IPS DF 6.9 (cell line): ENCODE results near the gene TMEM8B.
"Not testable (repeated sequence)": the region's sequence is repeated elsewhere in the genome, so short reads cannot be mapped to it uniquely, and the experiment has no call there.

Source experiments
- DNase-seq: peaks from one replicate; pipeline ENCODE4 v3.0.0-alpha.2; 2013; ENCODE audit warnings: low read depth, low spot score
- H3K27ac ChIP-seq: one replicate; pipeline ENCODE4 v1.5.1; 2013; ENCODE audit warnings: low read length, control low read depth
- H3K27me3 ChIP-seq: 2 replicates; pipeline ENCODE4 v1.6.1; 2013; ENCODE audit warnings: mild to moderate bottlenecking, low read length; ENCODE audit not compliant: control insufficient read depth, insufficient read depth
- H3K36me3 ChIP-seq: 2 replicates; pipeline ENCODE4 v1.6.1; 2013; ENCODE audit warnings: low read length; ENCODE audit not compliant: control insufficient read depth, insufficient read depth
- H3K4me1 ChIP-seq: 2 replicates; pipeline ENCODE4 v1.6.1; 2013; ENCODE audit warnings: low read length; ENCODE audit not compliant: control insufficient read depth, insufficient read depth
- H3K4me3 ChIP-seq: 2 replicates; pipeline ENCODE4 v1.5.1; 2013; ENCODE audit warnings: mild to moderate bottlenecking, low read length
- H3K9me3 ChIP-seq: 2 replicates; pipeline ENCODE4 v1.6.1; 2013; ENCODE audit warnings: low read length, inconsistent platforms; ENCODE audit not compliant: control insufficient read depth, insufficient read depth
- WGBS: extraction: QIAGEN DNeasy Blood & Tissue Kit; methylation state at CpG from one replicate; pipeline ENCODE4 v1.1.7; 2013; ENCODE audit warnings: mixed read lengths, missing lambda C conversion rate; ENCODE audit not compliant: insufficient read length, insufficient coverage; 5-methylcytosine and 5-hydroxymethylcytosine counted together

The TMEM8B gene

GRCh38 chr9:35891646-35892045 is 62.6 kb downstream of the TMEM8B start:
- Histone ChIP-seq H3K27me3 (no peaks in the 10 kb centered on the region), H3K4me3 (no peak overlapping the region), H3K36me3 (no peaks in the 10 kb centered on the region), H3K9me3 (no peaks in the 10 kb centered on the region), H3K4me1 (no peaks in the 10 kb centered on the region), H3K27ac (no peak overlapping the region)
- no CpG with 5 or more reads among the region's 3 CpGs for WGBS
- no peak for DNase-seq

GRCh38 chr9:35892051-35892450 is 63.0 kb downstream of the TMEM8B start:
- no CpG with 5 or more reads among the region's 1 CpG for WGBS
- Histone ChIP-seq H3K9me3 (no peaks in the 10 kb centered on the region), H3K27ac (no peak overlapping the region), H3K27me3 (no peaks in the 10 kb centered on the region), H3K4me3 (no peak overlapping the region), H3K4me1 (no peaks in the 10 kb centered on the region), H3K36me3 (no peaks in the 10 kb centered on the region)
- no peak for DNase-seq

GRCh38 chr9:35896570-35896969 is 67.5 kb downstream of the TMEM8B start:
- Histone ChIP-seq H3K9me3 (no peaks in the 10 kb centered on the region), H3K27ac (no peak overlapping the region), H3K27me3 (no peaks in the 10 kb centered on the region), H3K36me3 (no peaks in the 10 kb centered on the region), H3K4me1 (no peaks in the 10 kb centered on the region), H3K4me3 (no peak overlapping the region)
- no peak for DNase-seq
- WGBS: no CpG with 5 or more reads among the region's 2 CpGs

- not testable (repeated sequence) for H3K4me1 ChIP-seq, H3K27ac ChIP-seq, H3K9me3 ChIP-seq, DNase-seq, H3K36me3 ChIP-seq, H3K4me3 ChIP-seq, H3K27me3 ChIP-seq
- WGBS: no CpG with 5 or more reads among the region's 7 CpGs
Observed at GRCh38 chr9:35897376-35898099, 68.5 kb downstream of the TMEM8B start.

- H3K9me3 ChIP-seq: no peaks in the 10 kb centered on the region
- DNase-seq: no peak
Observed at GRCh38 chr9:35898337-35898736, 69.3 kb downstream of the TMEM8B start.

GRCh38 chr9:35899021-35899420 is 70.0 kb downstream of the TMEM8B start:
- no peaks in the 10 kb centered on the region for H3K4me1 ChIP-seq

More at GRCh38 chr9:35898337-35898736, 69.3 kb downstream of the TMEM8B start:
- Histone ChIP-seq H3K27ac (no peak overlapping the region), H3K4me1 (no peaks in the 10 kb centered on the region), H3K4me3 (no peak overlapping the region), H3K27me3 (no peaks in the 10 kb centered on the region), H3K36me3 (no peaks in the 10 kb centered on the region)

GRCh38 chr9:35903049-35903448 is 74.0 kb downstream of the TMEM8B start:
- H3K4me1 ChIP-seq: peaks cover 5% of the 10 kb centered on the region
- DNase-seq: no peak
- H3K4me3 ChIP-seq: no peak overlapping the region
- H3K9me3 ChIP-seq: no peaks in the 10 kb centered on the region
- no peaks in the 10 kb centered on the region for H3K36me3 ChIP-seq
- H3K27me3 ChIP-seq: no peaks in the 10 kb centered on the region
- no peak overlapping the region for H3K27ac ChIP-seq
- no CpG with 5 or more reads among the region's 3 CpGs for WGBS

More at GRCh38 chr9:35899021-35899420, 70.0 kb downstream of the TMEM8B start:
- no peaks in the 10 kb centered on the region for H3K9me3 ChIP-seq
- H3K27ac ChIP-seq: no peak overlapping the region
- no peak overlapping the region for H3K4me3 ChIP-seq
- H3K36me3 ChIP-seq: no peaks in the 10 kb centered on the region
- H3K27me3 ChIP-seq: no peaks in the 10 kb centered on the region
- no CpG with 5 or more reads among the region's 2 CpGs for WGBS
- no peak for DNase-seq

GRCh38 chr9:35904338-35904737 is 75.3 kb downstream of the TMEM8B start:
- H3K36me3 ChIP-seq: no peaks in the 10 kb centered on the region
- no peaks in the 10 kb centered on the region for H3K27me3 ChIP-seq
- H3K27ac ChIP-seq: no peak overlapping the region
- WGBS: no CpG with 5 or more reads among the region's 8 CpGs
- H3K4me3 ChIP-seq: no peak overlapping the region
- H3K9me3 ChIP-seq: no peaks in the 10 kb centered on the region
- H3K4me1 ChIP-seq: peaks cover 8% of the 10 kb centered on the region
- no peak for DNase-seq

GRCh38 chr9:35905051-35905781 is 76.2 kb downstream of the TMEM8B start:
- no peak for DNase-seq
- H3K9me3 ChIP-seq: no peaks in the 10 kb centered on the region
- no peak overlapping the region for H3K27ac ChIP-seq
- H3K36me3 ChIP-seq: no peaks in the 10 kb centered on the region
- H3K27me3 ChIP-seq: no peaks in the 10 kb centered on the region
- no peak overlapping the region for H3K4me3 ChIP-seq
- H3K4me1 ChIP-seq: peaks cover 8% of the 10 kb centered on the region
- no CpG with 5 or more reads among the region's 8 CpGs for WGBS

- H3K4me3 ChIP-seq: no peak within 1 kb of the TSS
Observed at GRCh38 chr9:35905912-35906679, 77.1 kb downstream of the TMEM8B start, which contains the start of gene HRCT1. Gene HRCT1 (plus strand): TSS chr9:35906202. CDS start chr9:35906288, 86 bp downstream.

More at GRCh38 chr9:35905912-35906679, 77.1 kb downstream of the TMEM8B start, which contains the start of gene HRCT1:
- no peaks in the 10 kb centered on the region for H3K9me3 ChIP-seq
- no peak for DNase-seq
- H3K4me1 ChIP-seq: peaks cover 11% of the 10 kb centered on the region
- H3K27ac ChIP-seq: no peak within 1 kb of the TSS
- WGBS: no CpG with 5 or more reads among the region's 30 CpGs
- no peaks in the 10 kb centered on the region for H3K36me3 ChIP-seq
- no peaks in the 10 kb centered on the region for H3K27me3 ChIP-seq
